ENCODE measurements around the gene SSU72. TPM values are rescaled to one million over a fixed set of nuclear protein-coding genes. Genes with fewer than 3 reads are reported as not detected.
A peak's percentile ranks its signal among the peaks of the same experiment; 100 is the strongest.

SSU72 gene
- total and polyA plus RNA-seq, 2 donors from 2014 or later = 102 to 143 TPM

- DNase-seq (peak in 2 of 5 donors; percentile 32 to 47), FAIRE-seq (no peak)
- Histone ChIP-seq H3K4me3 (ENCODE audit: low read length in 3 of 3) (no peak overlapping the region), H3K4me1 (ENCODE audit: control insufficient read depth in 2 of 3, insufficient read depth in 2 of 3, low read depth in 1 of 3, low read length in 3 of 3) (no peaks in the 10 kb centered on the region), H3K36me3 (ENCODE audit: control insufficient read depth in 2 of 3, insufficient read depth in 3 of 3, low read length in 3 of 3) (no peaks in the 10 kb centered on the region), H3K9ac (ENCODE audit: low read length in 3 of 3) (no peak overlapping the region), H3K27ac (ENCODE audit: low read depth in 2 of 2, low read length in 2 of 2) (no peak overlapping the region), H3K27me3 (ENCODE audit: control insufficient read depth, insufficient read depth, low read length) (no peaks in the 10 kb centered on the region), H3K9me3 (ENCODE audit: control insufficient read depth in 2 of 3, insufficient read depth in 1 of 3, low read length in 3 of 3) (no peaks in the 10 kb centered on the region)
- intact Hi-C loops (cut with DNase I) = no loop called here
- TF ChIP-seq CTCF (IDR thresholded peaks at IDR 0.05; ENCODE audit: borderline replicate concordance, extremely low read depth, insufficient read depth) = no peak
Measured at GRCh38 chr1:1550591-1551432, 23.9 kb downstream of the SSU72 start.

- H3K27ac ChIP-seq (ENCODE audit: low read depth in 2 of 2, low read length in 2 of 2) = no peak overlapping the region
- no peaks in the 10 kb centered on the region for H3K36me3 ChIP-seq (ENCODE audit: control insufficient read depth in 2 of 3, insufficient read depth in 3 of 3, low read length in 3 of 3)
- H3K27me3 ChIP-seq (ENCODE audit: control insufficient read depth, insufficient read depth, low read length) = no peaks in the 10 kb centered on the region
- no peaks in the 10 kb centered on the region for H3K9me3 ChIP-seq (ENCODE audit: control insufficient read depth in 2 of 3, insufficient read depth in 1 of 3, low read length in 3 of 3)
- no peaks in the 10 kb centered on the region for H3K4me1 ChIP-seq (ENCODE audit: control insufficient read depth in 2 of 3, insufficient read depth in 2 of 3, low read depth in 1 of 3, low read length in 3 of 3)
- H3K4me3 ChIP-seq (ENCODE audit: low read length in 3 of 3) = no peak overlapping the region
- no peak overlapping the region for H3K9ac ChIP-seq (ENCODE audit: low read length in 3 of 3)
- intact Hi-C loops (cut with DNase I) = no loop called here
- DNase-seq (no peak), FAIRE-seq (no peak)
- TF ChIP-seq CTCF (IDR thresholded peaks at IDR 0.05; ENCODE audit: borderline replicate concordance, extremely low read depth, insufficient read depth) = no peak
Measured at GRCh38 chr1:1550087-1550486, 24.6 kb downstream of the SSU72 start.

GRCh38 chr1:1548591-1548990, 26.1 kb downstream of the SSU72 start:
- Histone ChIP-seq H3K27me3 (ENCODE audit: control insufficient read depth, insufficient read depth, low read length) (no peaks in the 10 kb centered on the region), H3K9ac (ENCODE audit: low read length in 3 of 3) (no peak overlapping the region), H3K27ac (ENCODE audit: low read depth in 2 of 2, low read length in 2 of 2) (no peak overlapping the region), H3K4me1 (ENCODE audit: control insufficient read depth in 2 of 3, insufficient read depth in 2 of 3, low read depth in 1 of 3, low read length in 3 of 3) (no peaks in the 10 kb centered on the region), H3K9me3 (ENCODE audit: control insufficient read depth in 2 of 3, insufficient read depth in 1 of 3, low read length in 3 of 3) (no peaks in the 10 kb centered on the region), H3K36me3 (ENCODE audit: control insufficient read depth in 2 of 3, insufficient read depth in 3 of 3, low read length in 3 of 3) (no peaks in the 10 kb centered on the region), H3K4me3 (ENCODE audit: low read length in 3 of 3) (no peak overlapping the region)
- DNase-seq (peak in 1 of 5 donors; percentile 37), FAIRE-seq (no peak)
- intact Hi-C loops (cut with DNase I) = no loop called here
- no peak for TF ChIP-seq CTCF (IDR thresholded peaks at IDR 0.05; ENCODE audit: borderline replicate concordance, extremely low read depth, insufficient read depth)
